Measurements from ENCODE around the gene ZYG11B. TPM values are rescaled to one million over a fixed set of nuclear protein-coding genes. Genes with fewer than 3 reads are reported as not detected.

Gene ZYG11B
- total and polyA plus RNA-seq, 9 of the 15 experiments (the other 6 are each of a cell fraction or from before 2014, with no cell fraction given) = 4.9 to 22.2 (median 12.2) TPM

DNA sequence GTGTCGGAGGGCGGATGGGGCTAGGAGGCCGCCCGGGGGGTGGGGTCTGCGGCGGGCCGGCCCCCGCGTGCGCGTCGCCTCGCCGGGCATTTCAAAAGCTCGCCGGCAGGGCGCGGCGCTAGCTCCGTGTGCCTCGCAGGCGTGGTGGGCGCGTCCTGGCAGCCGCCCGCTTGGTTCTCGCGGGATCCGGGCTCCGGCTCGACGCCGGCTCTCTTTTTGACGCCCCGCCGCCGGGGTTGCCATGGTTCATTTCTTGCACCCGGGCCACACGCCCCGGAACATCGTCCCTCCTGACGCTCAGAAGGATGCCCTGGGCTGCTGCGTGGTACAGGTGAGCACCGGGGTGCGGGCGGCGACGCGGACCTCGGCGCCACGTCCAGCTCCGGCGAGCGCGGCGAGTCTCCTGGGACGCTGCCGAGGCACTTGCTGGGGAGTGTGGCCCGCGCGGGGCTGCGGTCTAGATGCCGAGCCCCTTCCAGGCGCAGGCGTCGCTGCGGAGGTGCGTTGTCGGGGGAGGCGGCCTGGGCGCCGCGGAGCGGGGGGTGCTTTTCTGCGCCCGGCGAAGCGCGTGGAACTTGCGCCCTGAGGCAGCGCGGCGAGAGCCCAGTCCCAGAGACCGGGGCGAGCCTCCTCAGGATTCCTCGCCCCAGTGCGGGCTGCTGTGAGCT, 116.5 kb downstream of the ZYG11B start, which contains the start of gene ZYG11A (continued):
- TF ChIP-seq ETV6 (IDR thresholded peaks at IDR 0.05; ENCODE audit: borderline replicate concordance in 1 of 2, low read depth in 2 of 2, low read length in 1 of 2) (no peak), ETV6 (CRISPR knock-in tag; IDR thresholded peaks at IDR 0.05; ENCODE audit: borderline replicate concordance) (0 out of 2 replicates have a peak, but pooled peaks have one; percentile 1), ZFP30 (CRISPR knock-in tag; IDR thresholded peaks at IDR 0.05; ENCODE audit: borderline replicate concordance) (no peak), PYGO2 (tag; IDR thresholded peaks at IDR 0.05) (no peak), SIN3B (IDR thresholded peaks at IDR 0.05; ENCODE audit: low read depth) (peak; percentile 67; the same call in 1 of the 2 replicates), MCM3 (IDR thresholded peaks at IDR 0.05) (no peak), ZKSCAN1 (IDR thresholded peaks at IDR 0.05; ENCODE audit: low read depth, low read length) (peak; percentile 48; the same call in 1 of the 2 replicates), ZNF444 (CRISPR knock-in tag; IDR thresholded peaks at IDR 0.05) (no peak), CCAR2 (IDR thresholded peaks at IDR 0.05; ENCODE audit: low read depth, low read length) (no peak), EP400 (IDR thresholded peaks at IDR 0.05) (peak; percentile 61; the same call in 1 of the 2 replicates), ZNF436 (CRISPR knock-in tag; IDR thresholded peaks at IDR 0.05) (no peak), LEF1 (IDR thresholded peaks at IDR 0.05) (no peak), SIN3A (IDR thresholded peaks at IDR 0.05; ENCODE audit: borderline replicate concordance in 2 of 2, control insufficient read depth in 1 of 2, low read depth in 2 of 2, low read length in 2 of 2) (peak; percentile 25 to 90; a peak in 2 of 4 replicates), CBX3 (IDR thresholded peaks at IDR 0.05; ENCODE audit: borderline replicate concordance in 1 of 2, low read length in 2 of 2) (peak in 1 of 2 experiments; percentile 69; a peak in 1 of 3 replicates), SMARCA4 (IDR thresholded peaks at IDR 0.05) (no peak), TAF7 (tag; IDR thresholded peaks at IDR 0.05) (no peak), RFX5 (IDR thresholded peaks at IDR 0.05; ENCODE audit: low read depth, low read length) (no peak), MECOM (CRISPR knock-in tag; IDR thresholded peaks at IDR 0.05) (no peak), ZNF583 (CRISPR knock-in tag; IDR thresholded peaks at IDR 0.05) (0 out of 2 replicates have a peak, but pooled peaks have one; percentile 19), FOXM1 (IDR thresholded peaks at IDR 0.05; ENCODE audit: low read depth) (no peak), FOXM1 (CRISPR knock-in tag; IDR thresholded peaks at IDR 0.05; ENCODE audit: low read depth) (peak; percentile 80; the same call in 1 of the 2 replicates), ZSCAN29 (IDR thresholded peaks at IDR 0.05) (no peak)
- TF ChIP-seq, protein P1, sequence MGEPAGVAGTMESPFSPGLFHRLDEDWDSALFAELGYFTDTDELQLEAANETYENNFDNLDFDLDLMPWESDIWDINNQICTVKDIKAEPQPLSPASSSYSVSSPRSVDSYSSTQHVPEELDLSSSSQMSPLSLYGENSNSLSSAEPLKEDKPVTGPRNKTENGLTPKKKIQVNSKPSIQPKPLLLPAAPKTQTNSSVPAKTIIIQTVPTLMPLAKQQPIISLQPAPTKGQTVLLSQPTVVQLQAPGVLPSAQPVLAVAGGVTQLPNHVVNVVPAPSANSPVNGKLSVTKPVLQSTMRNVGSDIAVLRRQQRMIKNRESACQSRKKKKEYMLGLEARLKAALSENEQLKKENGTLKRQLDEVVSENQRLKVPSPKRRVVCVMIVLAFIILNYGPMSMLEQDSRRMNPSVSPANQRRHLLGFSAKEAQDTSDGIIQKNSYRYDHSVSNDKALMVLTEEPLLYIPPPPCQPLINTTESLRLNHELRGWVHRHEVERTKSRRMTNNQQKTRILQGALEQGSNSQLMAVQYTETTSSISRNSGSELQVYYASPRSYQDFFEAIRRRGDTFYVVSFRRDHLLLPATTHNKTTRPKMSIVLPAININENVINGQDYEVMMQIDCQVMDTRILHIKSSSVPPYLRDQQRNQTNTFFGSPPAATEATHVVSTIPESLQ (CRISPR knock-in tag; IDR thresholded peaks at IDR 0.05) = peak; percentile 98; the same call in 1 of the 2 replicates
- TF ChIP-seq, protein P2, sequence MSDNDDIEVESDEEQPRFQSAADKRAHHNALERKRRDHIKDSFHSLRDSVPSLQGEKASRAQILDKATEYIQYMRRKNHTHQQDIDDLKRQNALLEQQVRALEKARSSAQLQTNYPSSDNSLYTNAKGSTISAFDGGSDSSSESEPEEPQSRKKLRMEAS (CRISPR knock-in tag; IDR thresholded peaks at IDR 0.05) = peak; percentile 87
- TF ChIP-seq, protein P3, sequence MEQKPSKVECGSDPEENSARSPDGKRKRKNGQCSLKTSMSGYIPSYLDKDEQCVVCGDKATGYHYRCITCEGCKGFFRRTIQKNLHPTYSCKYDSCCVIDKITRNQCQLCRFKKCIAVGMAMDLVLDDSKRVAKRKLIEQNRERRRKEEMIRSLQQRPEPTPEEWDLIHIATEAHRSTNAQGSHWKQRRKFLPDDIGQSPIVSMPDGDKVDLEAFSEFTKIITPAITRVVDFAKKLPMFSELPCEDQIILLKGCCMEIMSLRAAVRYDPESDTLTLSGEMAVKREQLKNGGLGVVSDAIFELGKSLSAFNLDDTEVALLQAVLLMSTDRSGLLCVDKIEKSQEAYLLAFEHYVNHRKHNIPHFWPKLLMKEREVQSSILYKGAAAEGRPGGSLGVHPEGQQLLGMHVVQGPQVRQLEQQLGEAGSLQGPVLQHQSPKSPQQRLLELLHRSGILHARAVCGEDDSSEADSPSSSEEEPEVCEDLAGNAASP (IDR thresholded peaks at IDR 0.05) = no peak
- TF ChIP-seq, protein P4, sequence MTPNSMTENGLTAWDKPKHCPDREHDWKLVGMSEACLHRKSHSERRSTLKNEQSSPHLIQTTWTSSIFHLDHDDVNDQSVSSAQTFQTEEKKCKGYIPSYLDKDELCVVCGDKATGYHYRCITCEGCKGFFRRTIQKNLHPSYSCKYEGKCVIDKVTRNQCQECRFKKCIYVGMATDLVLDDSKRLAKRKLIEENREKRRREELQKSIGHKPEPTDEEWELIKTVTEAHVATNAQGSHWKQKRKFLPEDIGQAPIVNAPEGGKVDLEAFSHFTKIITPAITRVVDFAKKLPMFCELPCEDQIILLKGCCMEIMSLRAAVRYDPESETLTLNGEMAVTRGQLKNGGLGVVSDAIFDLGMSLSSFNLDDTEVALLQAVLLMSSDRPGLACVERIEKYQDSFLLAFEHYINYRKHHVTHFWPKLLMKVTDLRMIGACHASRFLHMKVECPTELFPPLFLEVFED (CRISPR knock-in tag; conservative IDR thresholded peaks at IDR 0.05) = no peak

All from K562 (cell line).